Mucosa of descending colon (tissue), 3 donors: ENCODE measurements around the gene RAMACL. TPM values are rescaled to one million over a fixed set of nuclear protein-coding genes. Genes with fewer than 3 reads are reported as not detected.
"Not testable (repeated sequence)": the region's sequence is repeated elsewhere in the genome, so short reads cannot be mapped to it uniquely, and the experiment has no call there.

Experiments
- ATAC-seq: fragments of 200-7000 bp; cut with Tn5 transposase; one replicate; pipeline ENCODE4 v1.9.1; 2020; ENCODE audit warnings: mild to moderate bottlenecking, moderate library complexity
- DNase-seq, 3 donors: peaks; one replicate each; pipeline ENCODE4 v3.0.0-alpha.2; 2020
- H3K36me3 ChIP-seq: fragments of 200-600 bp; one replicate; pipeline ENCODE4 v1.8.0; 2021; ENCODE audit warnings: low read depth, mild to moderate bottlenecking
- H3K4me1 ChIP-seq: fragments of 200-600 bp; one replicate; pipeline ENCODE4 v1.8.0; 2021; ENCODE audit warnings: low read depth, mild to moderate bottlenecking
- H3K4me3 ChIP-seq: fragments of 200-600 bp; one replicate; pipeline ENCODE4 v1.8.0; 2021; ENCODE audit warnings: mild to moderate bottlenecking
- H3K9me3 ChIP-seq: fragments of 200-600 bp; one replicate; pipeline ENCODE4 v1.8.0; 2021; ENCODE audit warnings: mild to moderate bottlenecking
- CTCF ChIP-seq: fragments of 200-600 bp; IDR thresholded peaks from one replicate; pipeline ENCODE4 v1.8.0; 2022; ENCODE audit warnings: antibody characterized with exemption, mild to moderate bottlenecking
- intact Hi-C, 2 donors: fragments of 100-400 bp; cut with DNase I in 1 of 2; cut with micrococcal nuclease in 1 of 2; formaldehyde crosslinking; loops; one replicate each; pipeline versions ENCODE4 v1.11.0 to v1.11.1; 2022; cut with DNase I, micrococcal nuclease
- total RNA-seq, 3 donors: library from RNA; stranded (reverse); fragmentation: NEBNext Ultra II Directional in 2 of 3; extraction: Animal tissue kit (Norgen Biotek cat#: 25700) in 2 of 3; gene quantifications; one replicate each; pipeline versions ENCODE4 v1.2.1 to v1.2.4, GENCODE V29; 2021 to 2023
- donor health status: DM: no; HTN: no; CAD: no; lungs with moderate emphysema.
- donor health status: DM: no; HTN: no; CAD: no.
- donor health status: DM: no; HTN: yes; CAD: no.

RAMACL gene
- total RNA-seq, 3 donors from 2014 or later: 0.66 to 1.7 (median 0.92) TPM

GRCh38 chr6:166587631-166588413, 1.3 kb upstream of the RAMACL start:
- no peak for TF ChIP-seq CTCF
- DNase-seq (no peak), ATAC-seq (peak; percentile 55)
- intact Hi-C loops: no loop called here
- H3K4me1 ChIP-seq: peaks cover 6% of the 10 kb centered on the region
- H3K36me3 ChIP-seq: no peaks in the 10 kb centered on the region
- H3K9me3 ChIP-seq: no peaks in the 10 kb centered on the region
- H3K4me3 ChIP-seq: no peak overlapping the region

GRCh38 chr6:166584853-166585429, 1.5 kb downstream of the RAMACL start:
- ATAC-seq (no peak), DNase-seq (no peak)
- H3K4me1 ChIP-seq: peaks cover 6% of the 10 kb centered on the region
- H3K9me3 ChIP-seq: no peaks in the 10 kb centered on the region
- H3K36me3 ChIP-seq: no peaks in the 10 kb centered on the region
- H3K4me3 ChIP-seq: no peak overlapping the region
- no peak for TF ChIP-seq CTCF
- intact Hi-C loops: no loop called here

- Histone ChIP-seq H3K4me1 (peaks cover 4% of the 10 kb centered on the region), H3K4me3 (no peak overlapping the region), H3K36me3 (no peaks in the 10 kb centered on the region), H3K9me3 (no peaks in the 10 kb centered on the region)
- no peak for TF ChIP-seq CTCF
- ATAC-seq (no peak), DNase-seq (no peak)
- intact Hi-C loops: no loop called here
Observed at GRCh38 chr6:166584155-166584554, 2.3 kb downstream of the RAMACL start.

GRCh38 chr6:166583230-166583965, 3.1 kb downstream of the RAMACL start:
- no peaks in the 10 kb centered on the region for H3K9me3 ChIP-seq
- intact Hi-C loops: no loop called here
- DNase-seq: no peak
- no peak overlapping the region for H3K4me3 ChIP-seq
- H3K36me3 ChIP-seq: no peaks in the 10 kb centered on the region
- no peaks in the 10 kb centered on the region for H3K4me1 ChIP-seq
- no peak for ATAC-seq
- no peak for TF ChIP-seq CTCF

GRCh38 chr6:166582258-166582657, 4.2 kb downstream of the RAMACL start:
- intact Hi-C loops: no loop called here
- TF ChIP-seq CTCF: no peak
- no peak for DNase-seq
- no peaks in the 10 kb centered on the region for H3K36me3 ChIP-seq
- H3K4me3 ChIP-seq: no peak overlapping the region
- no peaks in the 10 kb centered on the region for H3K4me1 ChIP-seq
- H3K9me3 ChIP-seq: no peaks in the 10 kb centered on the region
- no peak for ATAC-seq

- DNase-seq, H3K4me3 ChIP-seq, H3K9me3 ChIP-seq, ATAC-seq, H3K36me3 ChIP-seq, H3K4me1 ChIP-seq, intact Hi-C loops: not testable (repeated sequence)
Observed at GRCh38 chr6:166581801-166582200, 4.7 kb downstream of the RAMACL start.
